PC-9 (cell line): ENCODE data around the gene TLN1.

Source experiments
- EZH2 ChIP-seq: fragments of 200-600 bp; sonication (generic); IDR thresholded peaks from 2 replicates; pipeline ENCODE4 v1.8.0; 2017; ENCODE audit warnings: antibody characterized with exemption, low read depth
- TF ChIP-seq, protein P1 (sequence below): fragments of 200-600 bp; sonication (generic); conservative IDR thresholded peaks from 2 replicates; pipeline ENCODE4 v1.6.1; 2017; ENCODE audit warnings: mixed run types, antibody characterized with exemption, mild to moderate bottlenecking, moderate library complexity

DNA sequence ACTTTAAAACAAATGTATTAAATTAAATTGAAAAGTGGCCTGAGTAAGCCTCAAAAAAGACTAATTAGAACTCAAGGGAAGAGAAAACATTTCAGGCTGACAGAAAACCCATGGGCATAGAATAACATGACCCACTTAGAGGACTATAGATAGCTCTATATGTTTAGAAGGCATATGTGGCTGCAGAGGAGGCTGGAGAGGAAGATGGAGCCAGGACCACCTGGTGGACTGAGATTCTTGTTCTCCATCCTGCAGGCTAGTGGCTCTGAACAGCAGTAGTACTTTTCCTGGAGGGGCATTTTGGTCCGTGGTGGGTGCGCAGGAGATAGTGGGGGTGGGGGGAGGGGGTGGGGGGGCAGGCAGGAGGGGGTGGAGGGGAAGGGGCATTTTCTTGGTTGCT, 49.1 kb upstream of the TLN1 start:
- TF ChIP-seq, protein P1, sequence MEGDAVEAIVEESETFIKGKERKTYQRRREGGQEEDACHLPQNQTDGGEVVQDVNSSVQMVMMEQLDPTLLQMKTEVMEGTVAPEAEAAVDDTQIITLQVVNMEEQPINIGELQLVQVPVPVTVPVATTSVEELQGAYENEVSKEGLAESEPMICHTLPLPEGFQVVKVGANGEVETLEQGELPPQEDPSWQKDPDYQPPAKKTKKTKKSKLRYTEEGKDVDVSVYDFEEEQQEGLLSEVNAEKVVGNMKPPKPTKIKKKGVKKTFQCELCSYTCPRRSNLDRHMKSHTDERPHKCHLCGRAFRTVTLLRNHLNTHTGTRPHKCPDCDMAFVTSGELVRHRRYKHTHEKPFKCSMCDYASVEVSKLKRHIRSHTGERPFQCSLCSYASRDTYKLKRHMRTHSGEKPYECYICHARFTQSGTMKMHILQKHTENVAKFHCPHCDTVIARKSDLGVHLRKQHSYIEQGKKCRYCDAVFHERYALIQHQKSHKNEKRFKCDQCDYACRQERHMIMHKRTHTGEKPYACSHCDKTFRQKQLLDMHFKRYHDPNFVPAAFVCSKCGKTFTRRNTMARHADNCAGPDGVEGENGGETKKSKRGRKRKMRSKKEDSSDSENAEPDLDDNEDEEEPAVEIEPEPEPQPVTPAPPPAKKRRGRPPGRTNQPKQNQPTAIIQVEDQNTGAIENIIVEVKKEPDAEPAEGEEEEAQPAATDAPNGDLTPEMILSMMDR = no peak
- no peak for TF ChIP-seq EZH2
